Measurements from ENCODE around the gene PTPN23.

Gene PTPN23

DNA sequence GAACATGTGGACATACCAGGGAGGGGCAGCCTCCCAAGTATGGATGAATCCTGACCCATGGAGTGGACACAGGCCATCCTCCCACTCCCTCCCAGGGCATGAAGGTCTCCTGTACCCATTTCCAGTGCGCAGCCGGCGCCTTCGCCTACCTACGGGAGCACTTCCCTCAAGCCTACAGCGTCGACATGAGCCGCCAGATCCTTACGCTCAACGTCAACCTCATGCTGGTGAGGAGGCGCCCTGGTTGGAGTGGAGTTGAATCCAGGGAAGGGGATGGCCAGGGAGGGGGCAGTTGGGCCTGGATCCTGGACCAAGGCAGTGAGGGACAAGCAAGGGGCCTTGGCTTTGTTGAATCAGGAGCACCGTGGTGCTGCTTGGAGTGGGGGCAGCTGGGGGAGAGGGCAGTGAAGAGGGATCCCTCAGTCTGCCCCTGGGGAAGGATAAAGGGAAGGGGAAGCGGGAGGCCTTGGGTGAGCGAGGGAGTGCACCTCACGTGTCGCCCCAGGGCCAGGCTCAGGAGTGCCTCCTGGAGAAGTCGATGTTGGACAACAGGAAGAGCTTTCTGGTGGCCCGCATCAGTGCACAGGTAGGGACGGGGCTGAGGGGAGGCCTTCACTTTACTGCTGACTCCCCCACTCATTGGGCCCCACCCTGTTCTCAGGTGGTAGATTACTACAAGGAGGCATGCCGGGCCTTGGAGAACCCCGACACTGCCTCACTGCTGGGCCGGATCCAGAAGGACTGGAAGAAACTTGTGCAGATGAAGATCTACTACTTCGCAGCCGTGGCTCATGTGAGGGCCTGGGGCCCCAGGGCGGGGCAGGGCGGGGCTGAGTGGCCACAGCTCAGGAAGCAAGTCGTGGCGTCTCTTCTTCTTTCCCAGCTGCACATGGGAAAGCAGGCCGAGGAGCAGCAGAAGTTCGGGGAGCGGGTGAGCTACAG is 25.3 kb downstream of the PTPN23 start:
- DNase-seq: no peak

- no peak for DNase-seq
Observed at GRCh38 chr3:47406762-47407149, 25.9 kb downstream of the PTPN23 start.

DNA sequence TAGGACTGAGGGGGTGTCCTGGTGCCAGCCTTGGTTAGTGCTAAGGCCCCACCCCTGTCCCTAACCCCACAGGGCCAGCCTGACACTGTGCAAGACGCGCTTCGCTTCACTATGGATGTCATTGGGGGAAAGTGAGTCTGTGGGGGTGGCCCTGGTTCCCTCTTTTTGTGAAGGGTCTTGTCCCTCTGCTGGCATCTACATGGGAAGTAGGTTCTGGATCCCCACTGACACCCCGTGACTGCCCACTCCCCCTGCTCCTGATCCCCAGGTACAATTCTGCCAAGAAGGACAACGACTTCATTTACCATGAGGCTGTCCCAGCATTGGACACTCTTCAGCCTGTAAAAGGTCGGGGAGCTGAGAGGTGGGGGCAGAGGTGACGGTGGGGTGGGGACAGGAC is 26.4 kb downstream of the PTPN23 start:
- no peak for DNase-seq

DNA sequence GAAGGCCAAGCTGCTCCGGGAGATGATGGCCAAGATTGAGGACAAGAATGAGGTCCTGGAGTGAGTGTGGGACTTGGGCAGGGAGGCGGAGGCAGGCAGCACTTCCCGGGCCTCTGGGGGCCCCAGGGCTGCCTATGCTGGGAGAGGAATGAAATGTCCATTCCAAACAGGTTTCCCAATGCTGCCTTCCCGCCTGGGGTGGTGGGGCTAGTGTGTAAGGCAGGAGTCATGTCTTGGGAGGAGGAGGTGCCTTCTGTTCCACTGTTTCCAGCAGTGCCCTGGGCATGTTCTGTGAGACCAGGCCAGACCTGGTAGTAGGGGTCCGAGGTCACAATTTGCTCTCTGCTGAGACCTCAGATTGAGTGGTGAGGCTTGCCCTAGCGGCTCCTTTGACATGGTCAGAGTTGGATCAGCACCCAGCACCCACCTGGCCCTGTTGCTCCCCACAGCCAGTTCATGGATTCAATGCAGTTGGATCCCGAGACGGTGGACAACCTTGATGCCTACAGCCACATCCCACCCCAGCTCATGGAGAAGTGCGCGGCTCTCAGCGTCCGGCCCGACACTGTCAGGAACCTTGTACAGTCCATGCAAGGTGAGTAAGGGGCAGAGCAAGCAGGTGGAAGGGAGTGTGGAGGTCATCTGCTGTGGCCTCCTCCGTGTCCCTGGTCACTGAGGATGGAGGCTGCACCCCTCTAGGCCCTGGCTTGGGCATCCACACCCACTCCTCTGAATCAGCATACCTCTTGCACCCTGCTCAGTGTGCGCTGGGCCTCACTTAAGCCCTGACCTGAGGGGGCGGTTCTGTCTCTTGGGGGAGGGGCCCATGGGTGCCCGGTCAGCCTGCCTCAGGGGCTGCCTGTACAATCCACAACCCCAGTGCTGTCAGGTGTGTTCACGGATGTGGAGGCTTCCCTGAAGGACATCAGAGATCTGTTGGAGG is 27.3 kb downstream of the PTPN23 start:
- no peak for DNase-seq

- DNase-seq: no peak
Observed at GRCh38 chr3:47408839-47409229, 28.0 kb downstream of the PTPN23 start.

DNA sequence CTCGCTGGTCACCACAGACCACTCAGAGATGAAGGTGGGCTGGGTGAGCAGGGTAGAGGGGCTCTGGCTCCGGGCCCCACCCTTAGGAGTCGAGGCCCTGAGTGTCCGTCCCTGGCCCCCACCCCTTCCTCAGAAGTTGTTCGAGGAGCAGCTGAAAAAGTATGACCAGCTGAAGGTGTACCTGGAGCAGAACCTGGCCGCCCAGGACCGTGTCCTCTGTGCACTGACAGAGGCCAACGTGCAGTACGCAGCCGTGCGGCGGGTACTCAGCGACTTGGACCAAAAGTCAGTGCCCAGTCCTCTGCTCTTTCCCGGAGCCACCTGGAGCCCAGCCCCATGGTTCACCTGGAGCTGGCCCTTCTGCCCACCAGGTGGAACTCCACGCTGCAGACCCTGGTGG is 28.5 kb downstream of the PTPN23 start:
- DNase-seq: no peak

- no peak for DNase-seq
Observed at GRCh38 chr3:47409688-47410416, 29.0 kb downstream of the PTPN23 start.

- no peak for DNase-seq
Observed at GRCh38 chr3:47410417-47410720, 29.5 kb downstream of the PTPN23 start.

- DNase-seq: no peak
Observed at GRCh38 chr3:47410801-47411646, 30.2 kb downstream of the PTPN23 start.

- no peak for DNase-seq
Observed at GRCh38 chr3:47411696-47412452, 31.1 kb downstream of the PTPN23 start.

- no peak for DNase-seq
Observed at GRCh38 chr3:47412453-47412756, 31.6 kb downstream of the PTPN23 start.

GRCh38 chr3:47412842-47413520 is 32.2 kb downstream of the PTPN23 start:
- DNase-seq: no peak

DNA sequence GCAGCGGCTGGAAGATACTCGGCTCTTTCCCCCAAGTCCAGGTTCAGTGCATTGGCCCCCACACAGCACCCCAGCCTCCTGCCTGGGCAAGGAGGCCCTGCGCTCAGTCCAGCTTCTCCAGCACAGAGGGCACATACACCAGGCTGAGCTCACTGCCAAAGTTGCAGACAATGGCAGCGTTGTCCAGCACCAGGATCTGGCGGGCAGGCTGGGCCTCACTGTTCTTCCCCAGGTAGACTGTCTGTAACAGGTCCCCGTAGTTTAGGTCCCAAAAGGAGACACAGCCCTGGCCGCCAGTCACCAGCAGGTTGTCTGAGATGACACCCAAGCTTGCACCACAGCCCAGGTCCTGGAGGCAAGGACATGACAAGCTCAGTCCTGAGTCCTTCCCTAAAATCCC is 32.9 kb downstream of the PTPN23 start:
- peak in 36 of 51 donors; percentile 15 to 82 (median 52) for DNase-seq

GRCh38 chr3:47414161-47414564 is 33.3 kb downstream of the PTPN23 start:
- DNase-seq: no peak

DNA sequence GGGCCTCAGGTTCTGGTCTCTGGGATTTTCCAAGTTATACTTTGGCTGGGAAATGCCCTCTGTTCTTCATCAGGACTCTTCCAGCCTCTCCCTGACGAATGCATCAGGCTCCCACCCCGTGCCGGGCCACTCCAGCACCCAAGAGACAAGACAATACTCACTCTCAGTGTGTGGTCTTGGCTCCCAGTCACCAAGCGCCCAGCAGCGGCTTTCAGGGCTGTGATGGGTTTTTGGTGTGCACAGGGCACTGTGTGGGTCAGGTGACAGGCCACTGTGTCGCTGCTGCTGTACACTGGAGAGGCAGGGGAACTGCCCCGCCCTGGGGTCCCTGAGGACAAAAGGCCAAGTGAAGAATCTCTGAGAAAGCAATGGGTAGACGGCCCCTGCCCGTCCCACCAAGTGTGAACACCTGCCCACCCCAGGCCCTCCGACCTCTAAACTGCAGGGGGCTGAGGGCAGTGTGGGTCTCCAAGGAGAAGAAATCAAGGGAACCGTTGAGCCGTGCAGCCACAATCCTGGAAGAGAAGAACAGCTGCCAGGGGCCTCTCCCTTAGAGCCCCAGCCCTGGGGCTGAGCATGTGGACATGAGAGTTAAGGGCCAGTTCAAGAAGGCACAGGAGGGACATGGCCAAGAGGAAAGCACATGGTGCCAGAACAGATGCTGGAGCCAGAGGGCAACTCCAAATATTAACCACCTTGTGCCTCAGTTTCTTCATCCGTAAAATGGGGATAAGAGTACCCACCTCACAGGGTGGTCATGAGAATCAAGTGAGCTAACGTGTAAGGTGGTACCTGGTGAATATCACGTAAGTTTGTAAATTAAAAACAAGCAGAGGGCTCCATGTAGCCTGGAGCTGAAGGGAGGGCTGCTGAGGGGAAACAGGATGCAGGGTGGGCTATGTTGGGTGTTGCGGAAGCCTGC is 34.1 kb downstream of the PTPN23 start:
- DNase-seq: peak in 19 of 51 donors; percentile 8 to 58 (median 39)

DNA sequence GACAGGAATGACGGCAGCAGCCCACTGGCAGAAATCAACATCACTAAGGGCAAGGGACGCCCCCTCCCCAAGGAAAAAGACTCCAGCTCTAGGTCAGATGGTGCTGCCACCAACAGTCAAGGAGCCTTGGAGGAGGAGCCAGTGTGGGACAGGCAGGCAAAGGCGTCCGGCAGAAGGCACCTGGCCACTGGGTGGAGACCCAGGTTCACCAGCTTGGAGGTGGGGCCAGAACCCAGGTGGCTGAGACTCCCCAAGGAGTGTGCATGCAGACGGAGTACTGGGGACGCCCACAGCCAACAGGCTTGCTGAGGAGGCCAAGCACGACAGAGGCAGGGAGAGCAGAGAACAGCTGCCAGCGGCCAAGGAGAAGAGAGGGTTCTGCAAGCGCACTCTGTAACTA is 35.2 kb downstream of the PTPN23 start:
- DNase-seq: peak in 1 of 51 donors; percentile 12

GRCh38 chr3:47418167-47419082 is 37.6 kb downstream of the PTPN23 start:
- no peak for DNase-seq
